22Rv1 (cell line): ENCODE results near the gene AZGP1.
A peak's percentile ranks its signal among the peaks of the same experiment; 100 is the strongest.

ENCODE experiments used
- H3K27ac ChIP-seq: fragments of 450-650 bp; 2 replicates; pipeline ENCODE4 v1.5.1; 2017
- ZFX ChIP-seq: fragments of 450-650 bp; IDR thresholded peaks from 2 replicates; pipeline ENCODE4 v1.6.1; 2017; ENCODE audit warnings: antibody characterized with exemption, borderline replicate concordance
- TF ChIP-seq, protein P1 (sequence below): fragments of 450-650 bp; IDR thresholded peaks from 2 replicates; pipeline ENCODE4 v1.5.1; 2017; ENCODE audit warnings: mild to moderate bottlenecking

The AZGP1 gene

DNA sequence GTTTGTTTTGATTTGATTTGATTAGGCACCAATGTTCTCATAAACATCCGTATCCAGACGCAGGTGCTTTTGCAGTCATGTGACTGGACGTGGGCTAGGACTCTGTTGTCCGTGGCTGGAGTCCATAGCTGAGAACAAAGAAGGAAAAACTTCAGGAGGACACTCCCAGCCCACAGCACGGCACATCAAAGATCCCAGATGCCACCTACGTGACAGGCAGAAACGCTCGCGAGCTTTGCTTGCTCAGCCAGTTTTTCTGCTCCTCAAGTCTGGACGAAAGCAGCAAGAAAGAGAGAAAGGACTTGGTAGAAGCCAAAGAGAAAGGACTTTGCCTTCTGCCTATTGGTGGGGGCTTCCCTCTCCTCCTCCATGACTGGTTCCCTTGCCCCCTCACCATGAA lies 32.7 kb upstream of the AZGP1 start:
- TF ChIP-seq, protein P1, sequence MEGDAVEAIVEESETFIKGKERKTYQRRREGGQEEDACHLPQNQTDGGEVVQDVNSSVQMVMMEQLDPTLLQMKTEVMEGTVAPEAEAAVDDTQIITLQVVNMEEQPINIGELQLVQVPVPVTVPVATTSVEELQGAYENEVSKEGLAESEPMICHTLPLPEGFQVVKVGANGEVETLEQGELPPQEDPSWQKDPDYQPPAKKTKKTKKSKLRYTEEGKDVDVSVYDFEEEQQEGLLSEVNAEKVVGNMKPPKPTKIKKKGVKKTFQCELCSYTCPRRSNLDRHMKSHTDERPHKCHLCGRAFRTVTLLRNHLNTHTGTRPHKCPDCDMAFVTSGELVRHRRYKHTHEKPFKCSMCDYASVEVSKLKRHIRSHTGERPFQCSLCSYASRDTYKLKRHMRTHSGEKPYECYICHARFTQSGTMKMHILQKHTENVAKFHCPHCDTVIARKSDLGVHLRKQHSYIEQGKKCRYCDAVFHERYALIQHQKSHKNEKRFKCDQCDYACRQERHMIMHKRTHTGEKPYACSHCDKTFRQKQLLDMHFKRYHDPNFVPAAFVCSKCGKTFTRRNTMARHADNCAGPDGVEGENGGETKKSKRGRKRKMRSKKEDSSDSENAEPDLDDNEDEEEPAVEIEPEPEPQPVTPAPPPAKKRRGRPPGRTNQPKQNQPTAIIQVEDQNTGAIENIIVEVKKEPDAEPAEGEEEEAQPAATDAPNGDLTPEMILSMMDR = no peak
- no peak for TF ChIP-seq ZFX
- no peak overlapping the region; the same call in 1 of the 2 replicates for H3K27ac ChIP-seq

DNA sequence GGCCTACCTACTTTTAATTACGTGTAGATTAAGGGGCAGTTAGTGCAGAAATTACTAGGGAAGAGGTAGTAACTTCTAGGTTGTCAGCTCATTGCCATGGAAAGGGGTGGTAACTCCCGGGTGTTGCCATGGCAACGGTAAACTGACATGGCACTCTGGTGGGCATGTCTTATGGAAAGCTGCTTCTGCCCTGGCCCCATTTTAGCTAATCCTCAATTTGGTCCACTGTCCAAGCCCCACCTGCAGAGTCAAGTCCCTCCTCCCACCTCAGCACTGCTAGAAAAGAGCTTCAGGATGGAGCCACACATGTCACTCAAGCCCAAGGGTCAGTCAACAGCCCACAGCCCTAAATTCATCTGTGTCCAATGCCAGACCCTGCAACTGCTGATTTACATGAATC lies 32.1 kb upstream of the AZGP1 start:
- H3K27ac ChIP-seq = no peak overlapping the region; the same call in 1 of the 2 replicates
- TF ChIP-seq ZFX = no peak
- TF ChIP-seq, protein P1 = no peak

DNA sequence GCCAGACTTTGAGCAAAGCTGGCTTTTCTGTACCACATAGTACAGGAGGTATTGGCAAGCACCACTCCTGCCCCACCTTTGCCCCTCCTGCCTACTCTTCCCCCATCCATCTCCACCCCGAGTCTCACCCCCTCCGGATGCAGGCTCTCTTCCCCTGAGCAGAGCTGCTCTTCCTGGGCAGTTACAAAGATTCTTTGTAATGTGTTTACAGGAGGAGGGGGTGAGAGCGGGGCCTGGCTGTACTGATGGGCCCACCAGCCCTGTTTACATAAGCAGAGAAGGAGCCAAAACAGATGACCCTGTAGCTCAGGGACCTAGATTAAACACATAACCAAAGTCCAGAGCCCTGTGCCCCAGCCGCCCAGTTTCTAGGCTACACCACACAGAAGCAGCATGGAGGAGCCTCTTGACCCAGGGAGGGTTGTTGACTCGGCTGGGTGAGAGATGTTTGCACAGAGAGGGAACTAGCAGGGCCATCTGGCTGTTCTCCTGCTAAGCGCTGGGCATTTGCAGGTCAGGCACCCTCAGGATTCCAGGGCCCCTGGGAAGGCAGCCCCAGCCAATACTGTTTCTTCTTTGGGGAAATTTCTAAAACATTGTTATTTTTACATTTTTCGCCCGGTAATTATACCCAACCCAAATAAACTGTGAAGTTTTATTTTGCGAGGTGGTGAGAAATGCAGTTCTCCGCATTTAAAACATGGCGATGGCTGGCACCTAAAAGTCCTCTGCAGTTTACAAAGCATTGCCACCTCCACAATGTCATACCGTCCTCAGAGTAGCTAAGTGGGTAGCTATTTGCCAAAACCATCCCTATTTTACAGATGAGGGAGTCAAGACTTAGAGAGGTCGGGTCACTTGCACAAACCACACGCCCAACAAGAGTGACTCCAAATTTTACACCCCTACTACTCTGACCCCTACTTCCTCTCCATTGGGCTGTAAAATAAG lies 28.2 kb upstream of the AZGP1 start:
- H3K27ac ChIP-seq = no peak overlapping the region
- TF ChIP-seq, protein P1 = no peak
- no peak for TF ChIP-seq ZFX

DNA sequence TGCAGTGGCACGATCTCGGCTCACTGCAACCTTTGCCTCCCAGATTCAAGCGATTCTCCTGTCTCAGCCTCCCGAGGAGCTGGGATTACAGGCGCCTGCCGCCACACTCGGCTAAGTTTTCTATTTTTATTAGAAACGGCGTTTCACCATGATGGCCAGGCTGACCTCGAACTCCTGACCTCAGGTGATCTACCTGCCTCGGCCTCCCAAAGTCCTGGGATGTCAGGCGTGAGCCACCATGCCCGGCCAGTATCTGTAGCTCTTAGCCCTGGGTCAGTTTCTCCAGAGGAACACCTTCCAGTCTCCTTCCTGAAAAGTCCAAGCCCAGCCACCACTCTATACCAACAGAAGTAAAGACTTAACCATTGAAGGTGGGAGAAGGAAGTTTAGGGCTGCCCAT lies 24.4 kb upstream of the AZGP1 start:
- no peak overlapping the region for H3K27ac ChIP-seq
- no peak for TF ChIP-seq ZFX
- TF ChIP-seq, protein P1 = no peak

DNA sequence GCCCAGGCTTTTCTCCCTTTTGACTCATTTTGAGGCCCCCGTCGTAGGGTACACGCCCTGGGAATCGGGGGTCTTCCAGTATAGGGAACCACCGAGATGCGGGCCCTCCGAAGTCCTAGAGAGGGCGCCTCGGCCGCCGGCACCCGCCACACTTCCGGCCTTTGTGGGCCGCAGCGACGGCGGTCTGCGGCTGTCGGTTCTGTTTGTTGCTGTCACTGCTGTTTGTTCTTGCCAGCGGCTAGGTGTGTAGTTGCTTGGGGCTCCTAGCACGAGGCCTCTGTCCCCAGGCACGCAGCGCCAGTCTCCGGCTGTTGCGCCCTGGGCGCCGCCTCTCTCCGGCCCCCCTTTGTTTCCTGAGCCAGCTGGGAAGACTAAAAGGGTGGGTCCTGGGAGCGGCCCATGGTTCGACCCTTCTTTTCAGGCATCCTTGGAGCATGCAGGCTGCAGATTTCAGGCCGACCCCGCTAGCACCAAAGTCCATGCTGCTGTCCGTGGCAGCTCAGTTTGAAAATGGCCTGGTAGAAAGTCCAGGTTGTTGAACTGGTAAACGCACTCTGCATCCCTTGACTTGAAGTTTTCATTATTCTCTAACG lies 21.8 kb upstream of the AZGP1 start:
- no peak for TF ChIP-seq ZFX
- TF ChIP-seq, protein P1 = peak; percentile 9; the same call in 1 of the 2 replicates
- H3K27ac ChIP-seq = no peak overlapping the region

DNA sequence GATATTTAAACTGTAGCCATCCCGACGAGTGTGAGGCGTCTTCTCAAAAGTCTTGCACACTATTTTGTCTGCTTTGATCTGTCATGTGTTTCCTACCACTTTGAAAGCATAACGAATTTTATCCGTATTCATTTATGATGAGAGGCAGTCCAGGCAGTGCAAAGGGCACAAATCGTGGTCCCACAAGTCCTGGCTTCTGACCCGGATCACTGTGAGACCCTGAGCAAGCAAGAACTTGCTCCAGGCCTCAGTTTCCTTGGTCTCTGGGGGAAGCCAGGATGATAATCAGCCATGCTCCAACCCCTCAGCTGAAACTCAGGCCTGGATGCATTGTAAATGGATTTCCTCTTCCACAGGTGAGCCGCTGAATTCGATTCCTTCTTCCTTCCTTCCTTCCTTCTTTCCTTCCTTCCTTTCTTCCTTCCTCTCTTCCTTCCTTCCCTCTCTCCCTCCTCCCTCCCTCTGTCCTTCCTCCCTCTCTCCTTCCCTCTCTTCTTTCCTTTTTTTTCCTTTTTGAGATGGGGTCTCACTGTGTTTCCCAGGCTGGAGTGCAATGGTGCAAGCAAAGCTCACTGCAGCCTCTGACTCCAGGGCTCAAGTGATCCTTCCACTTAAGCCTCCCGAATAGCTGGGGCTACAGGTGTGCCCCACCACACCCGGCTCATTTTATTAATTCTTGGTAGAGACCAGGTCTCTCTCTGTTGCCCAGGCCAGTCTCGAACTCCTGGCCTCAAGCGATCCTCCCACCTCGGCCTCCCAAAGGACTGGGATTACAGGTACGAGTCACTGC lies 21.1 kb upstream of the AZGP1 start:
- TF ChIP-seq ZFX = no peak
- TF ChIP-seq, protein P1 = no peak
- no peak overlapping the region for H3K27ac ChIP-seq
